ENCODE data around the gene GET4.
"Not testable (repeated sequence)": the region's sequence is repeated elsewhere in the genome, so short reads cannot be mapped to it uniquely, and the experiment has no call there.

GET4 gene

DNA sequence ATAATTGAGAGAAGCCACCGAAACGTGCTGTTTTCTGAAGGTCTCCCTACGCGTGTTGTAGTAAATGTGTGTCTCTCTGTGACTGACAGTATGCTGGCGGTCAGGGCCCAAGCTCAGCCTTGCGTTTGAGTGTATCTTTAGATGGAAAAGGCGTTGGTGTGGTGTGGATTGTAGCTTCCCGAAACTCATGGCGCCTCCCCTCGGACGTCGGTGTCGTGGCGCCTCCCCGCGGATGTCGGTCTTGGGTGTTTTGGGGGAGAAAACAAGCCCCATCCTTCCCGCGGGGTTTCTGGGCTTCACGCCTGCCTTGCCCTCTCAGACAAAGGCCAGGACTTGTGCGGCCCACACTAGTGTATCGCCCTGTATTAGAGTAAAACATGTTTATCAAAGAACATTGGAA lies 31.3 kb upstream of the GET4 start:
- DNase-seq (ENCODE audit: low read depth in 2 of 2) = no peak

DNA sequence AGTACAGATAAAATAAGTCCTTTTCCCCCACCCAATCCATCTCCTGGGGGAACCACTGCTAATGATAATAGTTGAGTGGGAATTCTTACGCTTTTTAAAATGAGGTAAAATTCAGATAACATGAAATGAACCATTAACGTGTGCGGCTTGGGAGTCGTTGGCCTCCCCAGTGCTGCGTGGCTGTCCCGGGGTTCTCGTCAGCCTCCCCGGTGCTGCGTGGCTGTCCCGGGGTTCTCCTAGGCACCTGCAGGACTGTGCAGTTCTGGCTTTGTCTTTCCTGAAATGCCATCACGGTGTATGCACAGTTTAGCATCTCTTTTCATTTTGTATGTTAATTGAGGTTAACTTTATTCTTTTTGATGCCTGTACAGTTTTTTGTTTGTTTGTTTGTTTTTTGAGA lies 30.6 kb upstream of the GET4 start:
- no peak for DNase-seq (ENCODE audit: low read depth in 2 of 2)

DNA sequence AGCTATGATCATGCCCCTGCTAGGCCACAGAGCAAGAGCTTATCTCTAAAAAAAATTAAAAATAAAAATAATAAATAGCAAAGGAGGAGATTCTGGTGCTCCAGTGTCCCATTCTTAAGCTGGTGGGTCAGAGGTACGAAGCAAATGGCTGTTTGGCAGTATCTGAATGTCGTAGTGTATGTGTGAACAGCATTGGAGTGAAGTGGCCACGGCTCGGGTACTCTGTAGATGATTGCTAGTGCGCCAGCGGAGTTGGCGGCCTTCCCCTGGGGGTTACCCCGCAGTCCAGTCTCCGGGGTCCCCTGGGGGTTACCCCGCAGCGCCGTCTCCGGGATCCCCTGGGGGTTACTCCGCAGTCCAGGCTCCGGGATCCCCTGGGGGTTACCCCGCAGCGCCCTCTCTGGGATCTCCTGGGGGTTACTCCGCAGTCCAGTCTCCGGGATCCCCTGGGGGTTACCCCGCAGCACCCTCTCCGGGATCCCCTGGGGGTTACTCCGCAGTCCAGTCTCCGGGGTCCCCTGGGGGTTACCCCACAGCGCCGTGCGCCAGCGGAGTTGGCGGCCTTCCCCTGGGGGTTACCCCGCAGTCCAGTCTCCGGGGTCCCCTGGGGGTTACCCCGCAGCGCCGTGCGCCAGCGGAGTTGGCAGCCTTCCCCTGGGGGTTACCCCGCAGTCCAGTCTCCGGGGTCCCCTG lies 29.2 kb upstream of the GET4 start:
- DNase-seq (ENCODE audit: low read depth in 2 of 2) = not testable (repeated sequence)

DNA sequence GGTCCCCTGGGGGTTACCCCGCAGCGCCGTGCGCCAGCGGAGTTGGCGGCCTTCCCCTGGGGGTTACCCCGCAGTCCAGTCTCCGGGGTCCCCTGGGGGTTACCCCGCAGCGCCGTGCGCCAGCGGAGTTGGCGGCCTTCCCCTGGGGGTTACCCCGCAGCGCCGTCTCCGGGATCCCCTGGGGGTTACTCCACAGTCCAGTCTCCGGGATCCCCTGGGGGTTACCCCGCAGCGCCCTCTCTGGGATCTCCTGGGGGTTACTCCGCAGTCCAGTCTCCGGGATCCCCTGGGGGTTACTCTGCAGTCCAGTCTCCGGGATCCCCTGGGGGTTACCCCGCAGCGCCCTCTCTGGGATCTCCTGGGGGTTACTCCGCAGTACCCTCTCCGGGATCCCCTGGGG lies 28.6 kb upstream of the GET4 start:
- DNase-seq (ENCODE audit: low read depth in 2 of 2) = not testable (repeated sequence)

DNA sequence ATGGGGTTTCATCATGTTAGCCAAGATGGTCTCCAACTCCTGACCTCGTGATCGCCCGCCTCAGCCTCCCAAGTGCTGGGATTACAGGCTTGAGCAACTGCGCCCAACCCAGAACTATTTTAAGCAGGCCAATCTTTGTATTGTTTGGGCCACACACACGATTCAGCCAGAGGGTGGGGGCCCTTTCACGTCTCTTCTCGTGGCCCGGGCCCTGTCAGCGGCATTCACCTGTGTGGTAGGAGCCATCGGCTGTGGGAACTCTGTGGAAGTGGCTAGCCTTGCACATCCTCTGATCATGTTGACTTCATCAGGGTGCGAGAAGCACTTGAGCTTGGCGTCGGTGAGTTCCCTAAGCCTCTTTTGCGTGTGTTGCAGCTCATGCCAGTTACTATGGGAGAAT lies 27.2 kb upstream of the GET4 start:
- DNase-seq (ENCODE audit: low read depth in 2 of 2) = no peak

DNA sequence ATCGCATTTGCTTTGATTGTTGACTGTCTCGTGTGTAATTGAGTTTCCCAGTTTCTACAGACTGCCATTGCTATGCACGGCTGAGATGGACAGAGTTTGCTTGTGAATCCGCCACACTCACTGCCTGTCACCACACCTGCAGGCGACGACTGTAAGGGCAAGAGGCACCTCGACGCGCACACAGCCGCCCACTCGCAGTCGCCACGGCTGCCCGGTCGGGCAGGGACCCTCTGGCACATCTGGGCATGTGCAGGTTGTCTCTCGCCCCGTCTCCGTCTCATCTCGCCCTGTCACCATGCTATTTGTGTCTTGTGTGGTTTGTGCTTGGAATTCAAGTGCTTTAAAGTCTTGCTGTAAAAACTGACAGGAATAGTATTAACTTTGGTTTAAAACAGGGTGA lies 26.6 kb upstream of the GET4 start:
- no peak for DNase-seq (ENCODE audit: low read depth in 2 of 2)

DNA sequence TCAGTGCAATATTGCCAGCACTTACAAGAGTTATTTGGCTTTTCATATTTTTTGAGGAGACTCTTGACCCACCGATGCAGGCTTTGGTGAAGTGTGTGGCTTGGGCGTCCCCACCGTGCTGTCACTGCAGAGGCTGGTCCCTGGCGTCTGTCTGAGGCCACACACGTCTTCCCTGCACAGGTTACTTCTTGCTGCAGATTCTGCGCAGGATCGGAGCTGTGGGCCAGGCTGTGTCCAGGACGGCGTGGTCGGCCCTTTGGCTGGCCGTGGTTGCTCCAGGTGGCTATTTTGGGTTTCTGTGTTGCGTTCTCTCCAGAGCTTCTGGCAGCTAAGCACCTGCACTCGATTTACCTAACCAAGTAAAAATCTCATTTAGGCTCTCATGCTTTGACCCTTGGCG lies 25.1 kb upstream of the GET4 start:
- DNase-seq (ENCODE audit: low read depth in 2 of 2) = no peak

DNA sequence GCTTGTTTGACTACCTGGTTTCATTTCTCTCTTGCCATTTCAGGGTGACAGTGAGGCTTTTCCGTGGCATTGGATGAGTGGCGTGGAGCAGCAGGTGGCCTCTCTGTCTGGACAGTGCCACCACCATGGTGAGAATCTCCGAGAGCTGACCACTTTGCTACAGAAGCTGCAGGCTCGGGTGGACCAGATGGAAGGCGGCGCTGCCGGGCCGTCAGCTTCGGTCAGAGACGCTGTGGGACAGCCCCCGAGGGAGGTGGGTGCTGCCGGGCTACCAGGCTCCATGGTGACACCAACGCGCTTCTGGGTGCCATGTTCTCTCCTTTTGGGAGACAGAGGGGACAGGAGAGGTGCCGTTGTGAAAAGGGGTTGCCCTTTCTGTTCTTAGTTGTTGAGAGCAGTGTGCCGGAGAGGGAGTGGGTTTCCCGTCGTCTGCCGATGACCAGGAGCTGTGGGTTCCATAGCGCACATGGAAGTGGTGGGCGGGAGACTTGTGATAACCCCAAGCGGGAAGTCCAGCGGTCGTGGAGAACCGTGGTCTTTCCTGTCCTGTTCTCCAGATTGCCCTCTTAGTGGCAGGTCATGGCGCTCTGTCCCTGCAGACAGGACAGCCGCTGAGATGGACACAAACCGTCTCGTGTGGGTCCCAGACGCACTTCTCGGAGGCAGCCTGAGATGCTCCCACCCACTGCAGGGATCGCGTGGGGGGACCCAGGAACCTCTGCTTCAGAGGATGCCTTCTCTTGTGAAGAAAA lies 22.8 kb upstream of the GET4 start:
- DNase-seq (ENCODE audit: low read depth in 2 of 2) = no peak

DNA sequence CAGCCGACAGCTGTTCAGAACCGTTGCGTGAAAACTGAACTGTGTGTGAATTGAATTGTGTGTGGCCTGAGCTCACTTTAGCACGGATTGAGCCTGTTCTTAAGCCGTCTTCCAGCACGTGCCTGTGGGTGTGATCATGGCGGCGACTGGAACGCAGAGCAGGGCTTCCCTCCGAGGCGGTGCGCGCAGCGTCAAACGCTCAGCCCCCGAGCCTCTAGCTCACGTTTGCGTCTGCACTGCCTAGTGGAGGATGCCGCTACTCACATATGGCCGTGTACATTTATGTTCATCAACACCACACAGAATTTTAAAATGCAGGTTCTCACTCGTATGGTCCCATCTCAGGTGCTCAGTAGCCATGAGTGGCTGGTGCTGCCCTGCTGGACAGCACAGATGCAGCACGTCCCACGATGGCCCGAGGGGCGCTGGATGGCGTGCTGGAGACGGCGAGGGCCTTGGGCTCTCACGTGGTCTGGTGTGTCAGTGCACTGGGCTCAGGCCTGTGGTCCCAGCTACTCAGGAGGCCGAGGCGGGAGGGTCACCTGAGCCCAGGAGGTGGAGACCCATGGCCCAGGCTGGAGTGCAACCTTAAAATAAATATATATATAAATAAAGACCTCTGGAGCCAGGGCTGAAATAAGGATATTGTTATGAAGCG lies 22.1 kb upstream of the GET4 start:
- no peak for DNase-seq (ENCODE audit: low read depth in 2 of 2)

DNA sequence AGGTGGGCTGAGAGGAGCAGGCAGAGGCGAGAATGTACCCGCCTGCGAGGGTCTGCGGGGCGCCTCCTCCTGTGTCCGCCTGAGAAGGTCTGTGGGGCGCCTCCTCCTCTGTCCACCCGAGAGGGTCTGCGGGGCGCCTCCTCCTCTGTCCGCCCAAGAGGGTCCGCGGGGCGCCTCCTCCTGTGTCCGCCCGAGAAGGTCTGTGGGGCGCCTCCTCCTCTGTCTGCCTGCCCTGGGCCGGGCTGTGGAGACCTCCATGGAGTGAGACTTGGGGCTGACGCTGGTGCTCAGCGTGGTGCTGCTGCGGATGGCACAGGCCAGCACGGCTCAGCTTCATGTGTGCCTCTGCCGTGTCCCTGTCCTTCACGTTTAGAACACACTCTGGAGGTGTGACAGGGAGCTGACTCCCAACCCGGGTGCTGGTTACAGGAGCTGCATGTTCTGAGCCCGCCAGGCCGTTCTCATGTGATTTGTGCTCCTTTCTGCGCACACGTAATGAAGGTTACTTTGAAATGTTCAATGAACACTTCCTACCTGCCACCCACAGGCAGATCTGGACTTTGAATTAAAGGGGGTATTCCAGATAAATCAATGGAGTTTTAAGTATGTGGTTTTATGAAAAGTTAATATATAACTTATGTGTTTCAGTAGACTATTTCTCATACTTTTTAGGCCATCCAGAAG lies 20.5 kb upstream of the GET4 start:
- DNase-seq (ENCODE audit: low read depth in 2 of 2) = no peak

DNA sequence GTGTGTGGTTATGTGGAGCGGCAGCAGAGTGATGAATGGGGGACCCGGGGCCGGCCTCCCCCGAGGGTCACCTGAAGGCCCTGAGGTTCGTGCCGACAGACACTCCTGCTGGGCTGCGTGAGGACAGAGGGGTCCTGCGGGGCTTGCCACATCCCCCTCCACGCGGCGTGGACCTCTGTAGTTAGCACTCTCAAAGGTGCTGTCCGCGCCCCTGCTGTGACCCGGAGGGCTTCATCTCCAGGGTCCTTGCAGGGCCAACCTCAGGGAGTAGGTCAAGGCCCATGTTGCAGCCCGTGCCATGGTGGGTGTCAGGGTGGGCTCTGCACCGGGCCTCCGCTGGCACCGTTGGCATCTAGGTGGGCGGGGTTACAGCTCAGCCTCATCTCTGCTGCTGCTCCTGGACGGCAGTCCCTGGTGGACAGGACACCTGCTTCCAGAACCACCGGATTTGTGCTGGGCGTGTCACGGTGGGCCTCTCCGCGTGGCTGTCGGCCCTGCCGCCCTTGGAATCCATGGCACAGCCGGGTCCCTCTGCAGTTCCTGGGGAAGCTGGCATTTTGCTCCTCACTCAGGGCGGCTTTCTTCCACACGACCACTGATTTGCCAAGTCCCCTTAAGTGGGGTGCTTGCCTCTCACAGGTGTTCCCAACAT lies 19.8 kb upstream of the GET4 start:
- DNase-seq (ENCODE audit: low read depth in 2 of 2) = no peak

DNA sequence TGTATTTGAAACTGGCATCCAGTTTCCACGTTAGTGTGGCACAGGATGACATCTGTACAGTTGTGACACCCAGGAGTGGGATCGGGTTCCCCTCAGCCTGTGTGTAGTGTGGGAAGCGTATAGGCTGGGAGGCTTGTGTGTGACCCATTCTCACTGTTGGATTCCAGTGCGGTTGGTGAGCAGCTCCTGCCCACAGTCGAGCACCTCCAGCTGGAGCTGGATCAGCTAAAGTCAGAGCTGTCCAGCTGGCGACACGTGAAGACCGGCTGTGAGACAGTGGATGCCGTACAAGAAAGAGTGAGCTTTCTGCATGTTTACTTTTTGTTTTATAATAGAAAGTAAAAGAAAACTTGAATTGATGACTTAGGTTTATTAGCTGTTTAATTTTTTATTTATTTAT lies 18.7 kb upstream of the GET4 start:
- no peak for DNase-seq (ENCODE audit: low read depth in 2 of 2)

DNA sequence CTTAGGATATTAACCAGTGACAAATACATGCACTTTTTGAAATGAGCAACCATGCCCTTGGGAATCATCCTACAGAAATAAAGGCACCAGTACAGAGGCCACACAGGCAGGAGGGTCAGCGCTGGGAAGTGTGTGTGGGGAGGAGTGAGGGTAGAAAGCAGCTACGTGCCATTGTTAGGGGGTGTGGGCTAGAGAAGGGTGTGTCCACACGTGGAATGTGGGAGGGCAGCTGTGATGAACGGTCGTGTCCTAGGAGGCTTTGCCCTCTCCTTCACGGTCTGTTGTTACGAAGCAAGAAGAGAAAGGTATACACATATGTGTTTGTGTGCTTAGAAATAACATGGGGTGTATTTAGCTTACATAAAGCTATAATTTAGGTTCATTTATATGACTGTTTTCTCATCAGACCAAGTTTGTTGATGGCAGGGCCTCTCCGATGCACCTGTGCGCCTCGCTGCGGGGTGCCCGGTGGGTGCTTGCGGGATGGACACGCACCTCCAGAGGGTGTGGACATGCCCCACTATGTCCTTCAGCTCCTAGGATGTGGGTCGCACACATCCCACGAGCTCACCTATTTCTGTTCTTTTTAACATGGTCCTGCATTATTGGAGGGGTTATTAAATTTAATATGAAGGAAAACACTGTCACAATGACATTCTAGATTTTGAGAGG lies 16.9 kb upstream of the GET4 start:
- DNase-seq (ENCODE audit: low read depth in 2 of 2) = no peak

DNA sequence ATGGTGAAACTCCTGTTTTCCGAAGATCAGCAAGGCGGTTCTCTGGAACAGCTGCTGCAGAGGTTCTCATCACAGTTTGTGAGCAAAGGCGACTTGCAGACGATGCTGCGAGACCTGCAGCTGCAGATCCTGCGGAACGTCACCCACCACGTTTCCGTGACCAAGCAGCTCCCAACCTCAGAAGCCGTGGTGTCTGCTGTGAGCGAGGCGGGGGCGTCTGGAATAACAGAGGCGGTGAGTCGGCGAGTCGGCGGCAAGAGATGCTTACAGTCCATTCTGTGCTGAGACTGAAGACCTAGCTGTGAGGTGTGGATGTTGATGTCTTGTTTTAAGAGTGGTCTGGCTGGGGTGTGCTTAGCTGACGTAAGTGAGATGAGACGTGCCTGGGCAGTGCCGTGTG lies 16.2 kb upstream of the GET4 start:
- no peak for DNase-seq (ENCODE audit: low read depth in 2 of 2)

DNA sequence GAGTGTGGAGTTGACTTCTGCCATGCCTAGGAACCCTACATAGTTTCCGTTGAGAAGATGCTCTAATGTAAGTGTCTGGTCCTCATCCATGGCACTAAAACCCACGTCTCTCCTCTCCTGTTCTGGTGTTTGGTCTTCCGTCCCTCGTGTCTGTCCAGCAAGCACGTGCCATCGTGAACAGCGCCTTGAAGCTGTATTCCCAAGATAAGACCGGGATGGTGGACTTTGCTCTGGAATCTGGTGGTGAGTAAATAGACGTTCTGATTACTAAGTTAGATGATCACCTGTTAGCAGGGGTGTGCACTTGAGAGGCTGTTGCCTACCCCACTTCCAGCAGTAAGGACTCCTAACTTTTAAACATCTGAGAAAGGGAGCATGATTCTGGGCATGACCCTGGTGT lies 15.1 kb upstream of the GET4 start:
- no peak for DNase-seq (ENCODE audit: low read depth in 2 of 2)

DNA sequence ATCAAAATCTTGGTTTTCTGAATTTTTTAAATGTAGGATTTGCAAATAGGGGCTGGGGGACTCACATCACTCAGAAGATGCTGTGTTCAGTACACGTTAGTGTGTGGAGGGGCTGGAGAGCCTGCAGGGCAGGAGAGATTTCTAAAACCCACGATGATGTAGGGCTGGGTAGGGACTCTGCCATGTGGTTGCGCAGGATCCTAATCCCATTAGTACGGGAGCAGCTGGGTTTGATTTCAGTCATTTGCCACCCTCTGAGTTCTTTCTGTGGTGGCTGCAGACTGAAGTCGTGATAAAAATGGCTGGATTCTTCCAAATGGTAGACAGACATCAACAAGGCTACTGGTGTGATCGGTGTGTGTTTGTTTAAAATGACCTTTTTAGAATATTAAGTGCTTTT lies 14.2 kb upstream of the GET4 start:
- no peak for DNase-seq (ENCODE audit: low read depth in 2 of 2)

DNA sequence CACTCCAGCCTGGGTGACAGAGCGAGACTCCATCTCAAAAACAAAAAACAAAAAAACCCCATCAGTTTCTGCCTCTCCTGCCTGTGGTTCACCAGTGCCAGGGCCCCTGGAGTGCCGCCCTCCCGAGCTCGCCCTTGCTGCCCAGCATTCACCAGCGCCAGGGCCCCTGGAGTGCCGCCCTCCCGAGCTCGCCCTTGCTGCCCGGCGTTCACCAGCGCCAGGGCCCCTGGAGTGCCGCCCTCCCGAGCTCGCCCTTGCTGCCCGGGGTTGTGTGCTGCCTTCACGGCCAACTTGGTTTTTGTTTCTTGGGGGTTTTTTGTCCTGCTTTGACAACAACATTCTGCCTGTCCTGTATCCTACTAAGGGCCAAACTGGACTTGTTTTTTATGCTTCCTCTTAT lies 13.2 kb upstream of the GET4 start:
- no peak for DNase-seq (ENCODE audit: low read depth in 2 of 2)

DNA sequence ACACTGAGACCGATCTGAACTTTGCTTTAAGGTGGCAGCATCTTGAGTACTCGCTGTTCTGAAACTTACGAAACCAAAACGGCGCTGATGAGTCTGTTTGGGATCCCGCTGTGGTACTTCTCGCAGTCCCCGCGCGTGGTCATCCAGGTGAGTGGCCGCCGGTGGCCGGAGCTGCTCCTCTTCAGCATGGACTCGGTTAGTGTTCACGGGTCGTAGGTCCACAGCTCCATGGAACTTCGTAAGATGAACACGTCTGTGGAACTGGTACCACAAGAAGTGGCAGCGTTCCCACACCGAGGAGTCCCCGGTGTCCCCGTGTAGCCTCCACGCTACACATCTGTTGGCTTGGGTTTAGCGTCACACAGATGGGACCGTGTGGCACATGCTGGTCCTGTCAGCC lies 10.4 kb upstream of the GET4 start:
- no peak for DNase-seq (ENCODE audit: low read depth in 2 of 2)

DNA sequence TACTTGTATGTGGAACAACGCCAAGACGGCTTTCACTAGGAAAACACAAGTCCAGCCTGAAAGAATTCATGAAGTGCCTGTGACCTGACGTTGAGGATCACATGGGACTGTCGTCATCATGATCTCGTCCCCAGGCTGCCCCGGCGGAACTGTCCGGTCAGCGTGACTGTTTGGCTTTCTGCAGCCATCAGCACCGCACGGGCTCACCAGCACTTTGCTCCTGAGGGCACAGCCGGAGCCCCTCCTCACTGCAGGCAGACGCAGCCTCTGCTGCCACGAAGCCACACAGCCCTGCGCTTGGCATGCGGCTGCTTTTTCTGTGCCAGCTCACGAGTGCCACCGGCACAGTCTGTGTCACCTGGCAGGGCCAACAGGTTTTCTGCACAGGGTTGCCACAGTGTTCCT lies 9.4 kb upstream of the GET4 start:
- DNase-seq (ENCODE audit: low read depth in 2 of 2) = no peak

DNA sequence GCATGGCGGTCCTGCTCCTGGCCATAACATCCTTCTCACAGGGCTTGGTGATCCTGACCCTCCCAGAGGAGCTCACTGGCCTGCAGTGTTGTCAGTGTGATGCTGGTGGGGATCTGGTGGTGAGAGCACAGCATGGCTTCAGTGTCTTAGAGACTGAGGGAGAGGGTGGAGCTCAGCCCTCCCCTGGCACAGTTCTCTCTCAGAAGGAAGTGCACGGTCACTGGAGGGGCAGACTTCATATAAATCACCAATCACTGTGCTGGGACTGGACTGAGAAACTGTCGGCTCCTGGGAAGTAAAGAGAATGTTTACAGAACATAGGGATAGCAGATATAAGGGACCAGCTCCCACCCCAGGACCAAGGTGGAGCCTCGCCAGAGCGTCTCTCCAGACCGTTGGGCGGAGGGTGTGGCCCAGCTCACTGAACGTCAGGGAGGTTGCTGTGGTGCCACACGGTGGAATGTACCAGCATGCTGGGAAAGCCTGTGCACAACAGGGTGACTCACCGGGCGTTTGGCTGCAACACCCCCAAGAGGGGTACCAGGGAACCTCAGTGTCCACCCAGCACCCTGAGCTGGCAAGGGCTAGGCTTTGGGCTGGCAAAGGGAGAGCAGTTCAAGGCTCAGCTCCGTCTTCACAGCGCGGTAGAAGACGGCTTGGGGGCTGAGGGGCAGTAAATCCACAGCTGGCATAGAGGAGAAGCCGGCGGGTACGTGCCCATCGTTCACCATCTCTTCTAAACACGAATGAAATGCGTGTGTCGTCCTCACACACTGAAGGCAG lies 8.8 kb upstream of the GET4 start:
- DNase-seq (ENCODE audit: low read depth in 2 of 2) = no peak

DNA sequence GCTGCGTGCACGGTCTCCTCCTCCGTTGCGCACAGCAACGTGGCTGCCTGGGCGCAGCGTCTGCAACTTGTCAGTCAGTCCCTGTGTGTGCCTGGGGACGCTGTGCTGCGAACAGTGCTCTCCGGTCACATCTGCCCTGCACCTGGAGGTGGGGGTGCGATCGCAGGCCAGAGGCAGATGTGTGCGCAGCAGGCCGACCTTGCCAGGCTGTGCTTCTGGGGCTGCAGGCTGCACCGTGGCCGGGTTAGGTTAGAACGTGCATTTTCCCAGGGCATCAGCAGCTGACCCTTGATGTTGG lies 8.2 kb upstream of the GET4 start:
- no peak for DNase-seq (ENCODE audit: low read depth in 2 of 2)

All from stimulated activated CD8-positive, alpha-beta memory T cell treated with anti-CD3 and anti-CD28 coated beads, Interleukin-15, amount 100 ng/mL, for 48 hours (primary cell).